Breast epithelium (tissue), 3 donors: Measurements from ENCODE around the gene FGF4.

ENCODE experiments used
- POLR2A ChIP-seq: fragments of 450-650 bp; IDR thresholded peaks from one replicate; pipeline ENCODE4 v1.6.1; 2016; ENCODE audit warnings: antibody characterized with exemption, mild to moderate bottlenecking, moderate library complexity
- POLR2AphosphoS5 ChIP-seq, 3 donors: sonication (generic); formaldehyde crosslinking; IDR thresholded peaks; one replicate each; pipeline ENCODE4 v1.6.1; 2017; ENCODE audit warnings: antibody characterized with exemption in 3 of 3
- TF ChIP-seq, protein P1 (sequence below), 3 donors: fragments of 450-650 bp; IDR thresholded peaks; one replicate each; pipeline ENCODE4 v1.5.1; 2016 to 2017; ENCODE audit warnings: antibody characterized with exemption in 3 of 3, mild to moderate bottlenecking in 3 of 3, moderate library complexity in 3 of 3

DNA sequence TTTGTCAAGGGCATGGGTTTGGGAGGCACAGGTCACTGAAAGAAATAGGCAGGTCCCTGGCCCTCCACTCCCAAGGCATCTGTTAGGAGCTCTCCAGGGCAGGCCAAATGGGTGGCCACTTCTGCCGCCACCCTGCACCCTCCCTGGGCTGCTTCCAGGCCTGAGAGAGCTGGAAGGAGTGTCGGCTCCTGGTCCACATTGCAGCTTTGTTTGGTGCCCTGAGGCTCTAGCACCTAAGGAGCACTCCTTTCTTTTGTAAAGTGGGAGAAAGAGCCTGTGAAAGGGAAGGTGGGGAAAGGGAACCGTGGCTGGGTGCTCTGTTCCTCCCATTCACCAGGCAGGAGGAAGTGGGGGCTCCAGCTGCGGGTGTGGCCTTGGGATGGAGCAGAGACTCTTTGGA lies 12.3 kb upstream of the FGF4 start:
- TF ChIP-seq, protein P1, sequence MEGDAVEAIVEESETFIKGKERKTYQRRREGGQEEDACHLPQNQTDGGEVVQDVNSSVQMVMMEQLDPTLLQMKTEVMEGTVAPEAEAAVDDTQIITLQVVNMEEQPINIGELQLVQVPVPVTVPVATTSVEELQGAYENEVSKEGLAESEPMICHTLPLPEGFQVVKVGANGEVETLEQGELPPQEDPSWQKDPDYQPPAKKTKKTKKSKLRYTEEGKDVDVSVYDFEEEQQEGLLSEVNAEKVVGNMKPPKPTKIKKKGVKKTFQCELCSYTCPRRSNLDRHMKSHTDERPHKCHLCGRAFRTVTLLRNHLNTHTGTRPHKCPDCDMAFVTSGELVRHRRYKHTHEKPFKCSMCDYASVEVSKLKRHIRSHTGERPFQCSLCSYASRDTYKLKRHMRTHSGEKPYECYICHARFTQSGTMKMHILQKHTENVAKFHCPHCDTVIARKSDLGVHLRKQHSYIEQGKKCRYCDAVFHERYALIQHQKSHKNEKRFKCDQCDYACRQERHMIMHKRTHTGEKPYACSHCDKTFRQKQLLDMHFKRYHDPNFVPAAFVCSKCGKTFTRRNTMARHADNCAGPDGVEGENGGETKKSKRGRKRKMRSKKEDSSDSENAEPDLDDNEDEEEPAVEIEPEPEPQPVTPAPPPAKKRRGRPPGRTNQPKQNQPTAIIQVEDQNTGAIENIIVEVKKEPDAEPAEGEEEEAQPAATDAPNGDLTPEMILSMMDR (IDR thresholded peaks at IDR 0.05): no peak
- TF ChIP-seq POLR2AphosphoS5 (IDR thresholded peaks at IDR 0.05): no peak
- no peak for TF ChIP-seq POLR2A
